GM19193 (cell line): ENCODE data around the gene NEDD4L.

Experiments
- POLR2A ChIP-seq: IDR thresholded peaks from 4 replicates; pipeline ENCODE4 v1.6.1; 2011; ENCODE audit not compliant: insufficient read depth, insufficient read length; ENCODE audit errors: extremely low read depth

The NEDD4L gene

DNA sequence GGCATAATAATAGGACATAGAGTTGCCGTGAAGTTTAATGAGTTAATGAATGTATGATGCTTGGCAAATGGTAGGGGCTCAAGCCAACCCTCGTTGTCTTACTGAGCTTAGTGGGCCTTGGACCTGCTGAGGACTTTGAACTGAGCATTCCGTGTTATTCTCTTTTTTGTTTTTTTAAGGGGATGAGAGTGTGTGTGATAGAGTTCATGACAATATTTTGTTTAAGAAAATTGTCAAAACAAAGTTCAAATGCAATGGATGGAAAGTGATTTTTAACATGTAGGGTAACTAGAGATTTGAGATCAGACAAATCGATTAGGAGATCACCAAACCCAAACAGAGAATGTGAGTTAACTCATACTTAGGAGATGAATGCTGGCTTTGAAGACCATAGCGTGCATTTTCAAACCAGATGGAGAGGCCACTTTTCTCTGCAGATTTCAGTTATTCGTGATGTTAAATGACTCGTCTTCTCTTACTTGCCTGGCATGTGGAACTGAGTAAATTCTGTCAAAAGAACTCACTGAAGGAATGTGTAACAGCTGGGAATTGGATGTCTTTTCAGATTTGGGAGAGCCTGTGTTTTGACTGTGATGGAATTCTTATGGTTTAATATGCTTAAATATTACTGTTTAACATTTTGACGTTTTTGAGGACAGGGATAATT, 88.7 kb downstream of the NEDD4L start:
- TF ChIP-seq POLR2A, result no peak

DNA sequence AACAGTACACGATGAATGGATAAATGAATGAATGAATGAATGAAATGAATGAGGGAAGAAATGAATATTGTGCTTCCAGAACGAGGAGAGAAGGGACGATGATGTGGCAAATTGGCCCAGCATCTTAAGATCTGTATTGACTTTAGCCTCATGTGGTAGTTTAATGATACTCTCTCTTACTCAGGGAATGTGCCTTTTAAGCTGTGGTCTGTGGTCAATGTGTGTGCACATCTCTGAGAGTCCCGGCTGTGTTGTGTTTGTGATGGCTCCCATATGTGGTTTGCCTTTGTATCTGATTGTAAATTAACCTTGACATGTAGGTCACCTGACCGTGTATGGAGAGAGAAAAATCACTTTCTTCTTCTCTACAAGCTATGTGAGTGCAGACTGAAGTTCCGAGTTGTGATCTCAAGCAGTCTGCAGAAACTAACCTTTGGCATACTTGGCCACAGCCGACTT, 91.2 kb downstream of the NEDD4L start:
- TF ChIP-seq POLR2A, result no peak

DNA sequence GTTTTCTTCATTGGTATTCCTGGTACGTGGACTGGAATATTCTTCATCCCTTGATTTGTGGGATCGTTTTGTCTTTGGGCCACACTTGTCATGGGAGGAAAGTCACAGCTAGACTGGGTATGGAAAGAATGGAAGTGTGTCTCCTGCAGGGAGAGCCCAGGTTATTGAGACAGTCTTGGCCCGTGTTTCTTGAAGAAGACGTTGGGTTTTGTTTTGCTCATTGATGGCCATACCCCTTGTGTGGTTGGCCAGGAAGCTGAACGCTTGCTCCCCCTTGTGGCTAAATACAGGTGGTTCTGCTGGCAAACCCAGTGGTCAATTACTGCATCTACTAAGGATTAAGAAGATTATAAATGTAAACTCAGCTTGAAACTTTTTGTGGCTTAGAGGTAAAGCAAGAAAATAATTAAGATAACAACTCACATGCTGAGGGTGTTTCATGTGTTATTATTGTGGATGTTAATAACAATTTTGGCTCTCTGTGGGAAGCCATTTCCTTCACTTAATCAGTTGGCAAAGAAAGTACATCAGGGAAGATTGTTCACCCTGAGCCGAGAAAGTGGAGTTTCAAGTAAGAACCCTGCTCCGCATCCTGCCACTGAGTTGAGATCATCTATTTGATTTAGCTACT, 91.8 kb downstream of the NEDD4L start:
- TF ChIP-seq POLR2A, result no peak

DNA sequence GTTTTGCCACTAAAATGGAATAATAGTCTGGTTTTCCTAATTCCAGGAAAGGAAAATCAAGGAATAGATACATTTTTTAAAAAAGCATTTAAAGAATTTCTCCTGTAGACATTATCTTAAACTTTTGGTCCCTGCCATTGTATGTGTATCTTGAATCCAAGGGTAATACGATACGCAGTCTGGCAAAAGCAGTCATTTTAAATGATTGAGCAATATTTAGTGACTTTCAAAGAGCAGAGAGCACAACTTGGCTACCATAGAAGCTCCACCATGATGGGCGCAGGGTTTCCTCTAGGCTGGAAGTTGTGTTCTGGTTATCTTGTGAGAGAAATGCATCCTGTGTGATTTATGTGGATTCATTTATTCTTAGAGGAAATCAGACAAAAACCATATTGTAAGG, 92.9 kb downstream of the NEDD4L start:
- no peak for TF ChIP-seq POLR2A

DNA sequence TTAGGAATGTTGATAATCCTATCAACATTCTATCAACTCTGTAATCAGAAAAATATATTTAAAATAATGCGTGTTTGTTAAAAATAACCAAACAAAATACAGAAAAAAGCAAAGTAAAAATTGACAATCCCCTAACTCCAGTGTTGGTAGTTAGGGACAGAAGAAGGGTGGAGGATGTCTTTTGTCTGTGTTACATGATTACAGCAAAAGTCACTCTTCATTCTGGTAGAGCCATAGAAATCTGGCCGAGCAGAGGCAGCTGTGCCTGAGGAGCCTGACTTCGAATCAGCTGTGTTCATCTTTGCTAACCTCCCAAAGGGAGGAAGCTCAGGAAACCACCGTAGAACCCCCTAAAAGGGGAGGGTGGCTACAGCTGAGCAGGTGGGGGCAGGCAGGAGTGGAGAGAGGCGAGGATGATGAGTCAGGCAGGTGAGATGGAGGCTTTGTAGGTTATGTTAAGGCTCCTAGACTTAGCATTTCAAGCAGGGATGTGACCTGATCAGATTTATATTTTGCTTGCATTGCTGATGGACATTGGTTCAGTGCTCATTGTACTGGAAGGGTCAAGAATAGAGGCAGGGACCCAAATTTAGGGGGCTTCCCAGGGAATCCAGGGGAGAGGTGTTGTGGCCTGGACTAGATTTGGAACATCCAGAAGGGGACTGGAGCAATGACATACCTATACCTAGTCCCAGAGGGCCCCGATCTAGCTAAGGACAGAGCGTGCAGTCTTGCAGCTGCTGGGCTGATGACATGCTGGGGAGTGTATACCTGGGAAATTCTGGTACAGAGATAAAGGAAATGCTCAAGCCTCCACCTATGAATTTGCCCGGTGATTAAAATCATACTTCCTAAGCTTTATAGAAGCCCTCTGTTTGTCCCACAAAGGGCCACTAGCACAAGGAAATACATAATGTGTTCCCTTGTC, 95.7 kb downstream of the NEDD4L start:
- TF ChIP-seq POLR2A, result no peak

DNA sequence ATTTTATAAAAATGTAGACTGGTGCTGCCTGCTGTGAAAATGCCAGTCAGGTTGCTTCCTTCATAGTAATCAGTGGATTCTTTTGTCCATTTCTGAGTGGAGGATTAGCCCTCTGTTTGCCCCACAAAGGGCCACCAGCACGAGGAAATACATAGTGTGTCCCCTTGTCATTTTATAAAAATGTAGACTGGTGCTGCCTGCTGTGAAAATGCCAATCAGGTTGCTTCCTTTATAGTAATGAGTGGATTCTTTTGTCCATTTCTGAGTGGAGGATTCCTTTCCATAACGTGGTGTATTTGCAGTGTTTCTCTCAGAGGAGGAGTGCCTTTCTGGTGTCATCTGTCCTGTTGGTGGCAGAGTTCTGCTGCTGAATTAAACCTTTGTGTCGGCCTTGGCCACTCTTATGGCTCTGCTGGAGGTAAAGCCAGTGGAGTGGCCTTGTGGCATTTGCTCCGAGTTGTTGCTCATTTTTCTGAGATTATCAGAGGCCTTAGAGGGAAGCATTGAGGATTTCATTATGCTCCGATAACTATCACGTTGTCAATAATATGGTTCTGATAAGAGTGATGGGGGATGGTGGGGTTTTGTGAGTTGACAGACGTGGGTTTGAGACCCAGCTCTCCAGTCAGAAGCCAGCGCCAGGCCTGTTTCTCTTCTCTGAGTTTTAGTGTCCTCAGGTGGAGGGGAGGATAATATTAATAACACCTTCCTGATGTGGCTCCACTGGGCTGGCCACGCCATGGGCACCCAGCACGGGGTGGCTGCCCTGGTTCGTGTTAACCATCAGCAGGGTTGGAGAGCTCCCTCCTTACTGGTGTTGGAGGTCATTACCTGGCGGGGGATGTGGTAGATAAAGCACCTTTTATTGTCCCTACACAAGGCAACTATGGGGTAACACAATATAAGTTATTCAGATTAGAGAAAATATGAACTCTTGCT, 96.6 kb downstream of the NEDD4L start:
- no peak for TF ChIP-seq POLR2A

DNA sequence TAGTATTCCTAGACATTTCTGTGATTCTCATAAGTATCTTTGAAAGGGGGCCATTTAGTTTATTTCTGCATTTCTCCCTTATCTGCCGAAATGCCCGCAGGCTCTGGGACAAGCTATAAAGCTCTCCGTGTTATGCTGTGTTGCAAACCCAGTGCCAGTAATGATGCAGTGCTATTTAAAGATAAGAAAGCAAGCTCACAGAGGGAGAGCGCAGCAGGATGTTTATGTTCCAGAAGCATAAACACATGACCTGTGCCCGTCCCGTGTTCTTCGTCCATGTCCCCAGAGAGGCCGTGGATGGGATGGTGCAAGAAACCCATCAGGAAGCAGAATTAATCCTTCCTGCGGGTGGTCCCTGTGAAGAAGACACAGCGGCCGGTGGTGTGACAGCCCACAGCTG, 99.4 kb downstream of the NEDD4L start:
- TF ChIP-seq POLR2A, result no peak

DNA sequence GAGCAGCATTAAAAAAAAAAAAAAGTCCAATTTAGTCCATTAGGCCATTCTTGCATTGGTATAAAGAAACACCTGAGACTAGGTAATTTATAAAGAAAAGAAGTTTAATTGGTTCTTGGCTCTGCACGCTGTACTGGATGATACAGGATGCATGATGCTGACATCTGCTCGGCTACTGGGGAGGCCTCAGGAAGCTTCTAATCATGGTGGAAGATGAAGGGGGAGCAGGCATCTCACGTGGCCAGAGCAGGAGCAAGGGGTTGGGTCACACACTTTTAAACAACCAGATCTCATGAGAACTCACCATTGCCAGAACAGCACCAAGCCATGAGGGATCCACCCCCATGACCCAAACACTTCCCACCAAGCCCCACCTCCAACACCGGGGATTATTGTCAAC, 100.1 kb downstream of the NEDD4L start:
- no peak for TF ChIP-seq POLR2A

DNA sequence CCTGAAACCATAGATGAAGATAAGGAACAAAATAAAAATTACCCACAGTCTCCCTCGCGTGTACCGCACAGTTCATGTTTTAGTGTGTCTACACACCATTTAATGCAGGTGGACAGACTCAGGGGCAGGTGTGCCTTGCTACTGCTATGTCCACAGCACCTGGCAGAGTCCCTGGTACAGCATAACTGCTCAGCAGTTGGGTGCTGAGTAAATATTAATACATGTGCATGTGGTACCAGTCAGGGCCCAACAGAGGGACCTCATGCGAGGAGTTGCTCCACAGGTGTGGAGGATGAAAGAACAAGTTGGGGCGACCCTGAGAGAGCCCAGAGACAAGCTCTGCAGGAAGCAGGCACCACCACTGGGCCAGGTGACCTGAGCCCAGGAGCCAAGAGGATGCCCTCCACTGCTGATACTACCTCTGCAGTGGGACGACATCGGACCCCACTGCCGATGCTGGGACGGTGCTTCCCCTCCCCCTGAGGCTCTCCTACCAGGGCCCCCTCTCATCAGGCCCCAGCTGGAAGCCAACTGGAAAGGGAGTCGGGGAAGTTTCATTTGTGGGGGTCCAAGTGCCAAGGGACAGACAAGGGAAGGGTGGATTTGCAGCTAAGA, 100.8 kb downstream of the NEDD4L start:
- no peak for TF ChIP-seq POLR2A

DNA sequence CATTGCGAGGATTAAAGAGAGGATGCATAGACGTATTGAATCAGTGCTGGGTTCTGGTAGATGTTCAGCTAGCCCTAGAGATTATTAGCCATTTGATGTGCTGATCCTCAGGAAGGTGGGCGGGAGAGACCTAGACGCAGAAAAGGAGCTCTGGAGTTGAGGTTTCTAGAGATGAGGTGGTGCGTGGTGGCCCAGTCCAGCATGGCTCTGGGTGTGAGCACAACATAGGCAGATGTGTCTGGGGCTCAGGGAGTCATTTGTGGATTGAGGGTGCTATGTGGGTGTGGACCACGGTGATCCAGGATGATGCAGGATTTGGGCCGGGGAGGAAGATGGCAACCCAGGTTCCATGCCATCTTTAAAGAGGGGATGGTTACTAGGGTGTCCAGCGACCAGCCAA, 102.1 kb downstream of the NEDD4L start:
- TF ChIP-seq POLR2A, result no peak

DNA sequence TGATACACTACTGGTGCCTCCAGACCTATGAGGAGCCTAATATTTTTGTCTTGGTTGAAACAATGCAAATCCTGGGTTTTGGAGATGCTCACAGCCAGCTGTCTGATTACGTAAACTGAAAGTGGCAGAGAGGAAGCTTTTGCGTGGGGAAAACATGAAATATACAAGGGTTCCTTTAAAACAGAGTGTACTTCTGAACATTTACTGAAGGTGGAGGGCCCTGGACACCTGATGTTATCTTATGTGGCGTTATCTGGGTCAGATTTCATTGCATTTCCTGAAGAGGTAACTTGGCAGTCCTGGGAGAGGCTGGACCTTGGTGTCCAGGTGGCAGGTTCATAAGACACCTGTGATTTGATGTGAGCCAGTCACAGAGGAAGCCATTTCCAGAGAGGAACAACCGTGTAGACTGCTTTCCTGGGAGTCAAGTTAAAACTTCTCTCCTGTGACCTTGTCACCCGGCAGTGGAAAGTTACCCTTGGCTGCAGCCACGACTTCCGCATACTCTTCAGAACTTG, 105.0 kb downstream of the NEDD4L start:
- no peak for TF ChIP-seq POLR2A

DNA sequence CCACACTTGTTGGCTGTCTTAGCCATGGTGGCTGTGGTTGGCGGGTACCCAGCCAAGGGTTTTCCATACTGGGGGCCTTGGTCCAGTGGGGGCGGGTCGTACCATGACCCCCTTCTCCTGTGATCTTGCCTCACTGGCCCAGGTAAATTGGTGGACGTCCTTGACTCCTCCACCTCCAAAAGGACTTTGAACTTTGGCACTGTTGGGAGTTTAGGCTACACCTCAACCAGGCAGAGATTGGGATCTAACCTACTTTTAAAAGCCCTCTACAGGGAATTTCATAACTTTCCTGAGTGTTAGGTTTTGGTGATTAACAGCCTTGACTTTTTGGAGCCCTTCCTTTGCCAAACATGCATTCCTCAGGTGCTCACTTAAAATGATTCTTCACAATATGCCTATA, 106.7 kb downstream of the NEDD4L start:
- no peak for TF ChIP-seq POLR2A

DNA sequence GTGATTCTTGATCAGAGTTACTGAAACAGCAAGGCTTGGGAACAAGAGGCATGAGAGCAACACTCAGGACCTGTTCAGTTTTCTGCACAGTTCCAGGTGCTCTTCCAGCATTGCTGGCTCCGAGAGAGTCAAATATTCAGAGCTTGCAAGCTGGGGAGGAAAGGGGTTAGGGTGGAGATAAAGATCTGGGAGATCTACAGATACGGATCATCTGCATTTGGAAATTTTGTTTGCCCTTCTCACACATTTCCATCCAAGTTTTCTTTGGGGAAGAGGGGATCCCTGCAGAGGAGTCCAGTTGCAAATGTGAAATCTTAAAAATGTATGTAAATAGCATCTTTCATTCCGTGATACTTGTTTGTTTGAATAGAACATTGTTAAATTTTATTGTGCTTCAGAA, 108.2 kb downstream of the NEDD4L start:
- TF ChIP-seq POLR2A, result no peak

DNA sequence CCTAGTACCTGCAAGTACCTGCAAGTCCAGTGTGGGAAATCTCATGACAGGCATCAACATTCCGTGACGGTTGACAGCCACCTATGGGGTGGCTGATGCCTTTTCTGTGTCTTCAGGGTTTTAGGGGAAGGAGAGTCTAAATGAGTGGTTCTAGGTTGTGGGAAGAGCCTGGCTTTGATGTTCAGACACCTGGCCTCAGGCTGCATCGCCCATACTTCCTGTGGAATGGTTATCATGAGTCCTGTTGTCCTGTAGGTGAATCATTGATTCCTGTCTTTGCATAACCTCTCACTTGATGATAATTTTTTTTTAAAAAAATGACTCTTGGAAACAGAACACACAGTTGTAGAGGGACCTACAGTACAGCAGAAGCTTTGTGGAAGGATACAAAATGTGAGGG, 108.9 kb downstream of the NEDD4L start:
- no peak for TF ChIP-seq POLR2A

DNA sequence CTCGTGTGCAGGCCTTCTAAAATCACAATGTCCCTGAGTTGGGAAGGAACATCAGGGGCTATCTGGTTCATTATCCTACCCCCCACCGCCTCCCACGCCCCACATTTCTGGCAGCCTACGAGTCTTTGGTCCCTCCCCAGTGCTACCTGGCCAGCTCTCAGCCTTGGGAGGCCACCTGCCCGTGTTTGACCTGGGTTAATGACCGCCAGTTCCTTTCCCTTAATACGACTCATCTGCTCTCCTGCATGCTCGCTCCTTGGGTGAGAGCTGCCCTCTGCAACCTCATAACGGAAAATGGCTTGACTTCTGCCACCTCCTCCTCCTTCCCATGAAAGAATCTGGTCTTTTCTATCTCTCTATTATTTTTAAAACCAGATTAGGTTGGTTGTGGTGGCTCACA, 112.5 kb downstream of the NEDD4L start:
- no peak for TF ChIP-seq POLR2A

DNA sequence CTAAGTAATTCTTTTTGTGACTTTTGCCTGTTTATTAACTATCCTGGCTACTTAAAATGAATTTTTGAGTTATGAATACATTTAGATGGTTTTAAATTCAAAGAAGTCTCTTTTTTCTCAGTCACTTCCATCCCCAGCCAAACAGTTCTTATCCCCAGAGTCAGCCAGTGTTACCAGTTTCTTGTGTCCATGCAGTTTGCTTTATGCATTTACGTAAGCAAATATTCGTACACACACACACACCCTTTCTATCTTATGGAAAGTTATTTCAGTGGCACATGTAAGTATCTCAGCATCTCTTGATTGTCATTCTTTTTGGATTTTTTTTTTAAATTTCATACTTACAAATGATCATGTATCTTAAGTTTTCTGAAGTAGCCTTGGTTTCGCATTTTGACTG, 113.2 kb downstream of the NEDD4L start:
- TF ChIP-seq POLR2A, result no peak
